SK-N-SH treated with all-trans-retinoic acid at 6 μM for 48 hours (cell line): ENCODE measurements around the gene LEP.
"Not testable (repeated sequence)": the region's sequence is repeated elsewhere in the genome, so short reads cannot be mapped to it uniquely, and the experiment has no call there.

Experiments
- ATAC-seq: fragments of 200-7000 bp; cut with Tn5 transposase; 3 replicates; pipeline ENCODE4 v1.9.1; 2020; ENCODE audit warnings: mild to moderate bottlenecking, moderate library complexity
- ARNTL ChIP-seq: fragments of 450-650 bp; formaldehyde crosslinking; IDR thresholded peaks from 2 replicates; pipeline ENCODE4 v1.5.0; 2020; ENCODE audit warnings: low read depth, mild to moderate bottlenecking, moderate library complexity, borderline replicate concordance
- BACH2 ChIP-seq: fragments of 250-450 bp; sonication (Bioruptor Pico); IDR thresholded peaks from 2 replicates; pipeline ENCODE4 v1.9.0; 2021; ENCODE audit warnings: mild to moderate bottlenecking, borderline replicate concordance
- CREB5 ChIP-seq: fragments of 250-450 bp; sonication (Bioruptor Pico); IDR thresholded peaks from 2 replicates; pipeline ENCODE4 v1.5.1; 2020; ENCODE audit warnings: low read depth, mild to moderate bottlenecking, moderate library complexity
- CSDC2 ChIP-seq: fragments of 250-450 bp; sonication (Bioruptor Pico); IDR thresholded peaks from 2 replicates; pipeline ENCODE4 v1.5.0; 2020; ENCODE audit warnings: mild to moderate bottlenecking, moderate library complexity
- ESRRG ChIP-seq: fragments of 250-450 bp; sonication (Bioruptor Pico); IDR thresholded peaks from 2 replicates; pipeline ENCODE4 v1.6.1; 2021; ENCODE audit warnings: mild to moderate bottlenecking
- GLIS3 ChIP-seq: fragments of 250-450 bp; sonication (Bioruptor Pico); IDR thresholded peaks from 2 replicates; pipeline ENCODE4 v1.5.0; 2020; ENCODE audit warnings: mild to moderate bottlenecking, moderate library complexity
- ISL1 ChIP-seq: fragments of 250-450 bp; sonication (Bioruptor Pico); IDR thresholded peaks from 2 replicates; pipeline ENCODE4 v2.1.2; 2022; ENCODE audit warnings: mild to moderate bottlenecking, moderate library complexity
- OSR1 ChIP-seq: fragments of 250-450 bp; sonication (Bioruptor Pico); IDR thresholded peaks from 2 replicates; pipeline ENCODE4 v1.8.0; 2022; ENCODE audit warnings: moderate library complexity, mild to moderate bottlenecking, inconsistent platforms
- PPARA ChIP-seq: fragments of 250-450 bp; sonication (Bioruptor Pico); IDR thresholded peaks from 2 replicates; pipeline ENCODE4 v1.5.0; 2020; ENCODE audit warnings: mild to moderate bottlenecking, borderline replicate concordance
- RARB ChIP-seq: fragments of 250-450 bp; sonication (Bioruptor Pico); IDR thresholded peaks from 2 replicates; pipeline ENCODE4 v1.8.0; 2021; ENCODE audit warnings: mild to moderate bottlenecking, moderate library complexity
- SNAI2 ChIP-seq: fragments of 250-450 bp; sonication (Bioruptor Pico); IDR thresholded peaks from 2 replicates; pipeline ENCODE4 v1.5.0; 2020; ENCODE audit warnings: mild to moderate bottlenecking, moderate library complexity
- TCF4 ChIP-seq: fragments of 250-450 bp; sonication (Bioruptor Pico); IDR thresholded peaks from 2 replicates; pipeline ENCODE4 v1.8.0; 2021; ENCODE audit warnings: mild to moderate bottlenecking, moderate library complexity, borderline replicate concordance
- TOX ChIP-seq: fragments of 250-450 bp; sonication (Bioruptor Pico); IDR thresholded peaks from 2 replicates; pipeline ENCODE4 v1.8.0; 2021; ENCODE audit warnings: mild to moderate bottlenecking, moderate library complexity, borderline replicate concordance
- TSHZ2 ChIP-seq: fragments of 250-450 bp; sonication (Bioruptor Pico); IDR thresholded peaks from 2 replicates; pipeline ENCODE4 v1.5.0; 2020; ENCODE audit warnings: mild to moderate bottlenecking, moderate library complexity
- ZFP3 ChIP-seq: fragments of 250-450 bp; sonication (Bioruptor Pico); IDR thresholded peaks from 2 replicates; pipeline ENCODE4 v1.5.0; 2020; ENCODE audit warnings: mild to moderate bottlenecking, moderate library complexity
- ZFP30 ChIP-seq: fragments of 450-650 bp; formaldehyde crosslinking; IDR thresholded peaks from 2 replicates; pipeline ENCODE4 v1.5.0; 2022; ENCODE audit warnings: mild to moderate bottlenecking, moderate library complexity
- ZNF70 ChIP-seq: fragments of 450-650 bp; formaldehyde crosslinking; IDR thresholded peaks from 2 replicates; pipeline ENCODE4 v1.5.0; 2020; ENCODE audit warnings: mild to moderate bottlenecking, moderate library complexity
- TF ChIP-seq, protein P1 (sequence below): fragments of 250-450 bp; sonication (Bioruptor Pico); IDR thresholded peaks from 2 replicates; pipeline ENCODE4 v1.8.0; 2020; ENCODE audit warnings: mild to moderate bottlenecking, moderate library complexity, borderline replicate concordance
- TF ChIP-seq, protein P2 (sequence below): fragments of 250-450 bp; sonication (Bioruptor Pico); IDR thresholded peaks from 2 replicates; pipeline ENCODE4 v1.5.1; 2021; ENCODE audit warnings: mild to moderate bottlenecking, moderate library complexity

LEP gene

GRCh38 chr7:128287556-128287955 is 46.5 kb downstream of the LEP start:
- no peak for ATAC-seq
- no peak for TF ChIP-seq ZFP3
- no peak for TF ChIP-seq GLIS3 (CRISPR knock-in tag)
- no peak for TF ChIP-seq CSDC2 (CRISPR knock-in tag)
- TF ChIP-seq ZFP30 (CRISPR knock-in tag) = no peak
- TF ChIP-seq ESRRG (CRISPR knock-in tag) = no peak
- TF ChIP-seq OSR1 (CRISPR knock-in tag) = no peak
- TF ChIP-seq SNAI2 = no peak
- TF ChIP-seq ISL1 (CRISPR knock-in tag) = no peak
- no peak for TF ChIP-seq TOX (CRISPR knock-in tag)
- TF ChIP-seq, all 23 proteins: peak for 0

GRCh38 chr7:128298004-128298403 is 56.9 kb downstream of the LEP start:
- not testable (repeated sequence) for ATAC-seq

DNA sequence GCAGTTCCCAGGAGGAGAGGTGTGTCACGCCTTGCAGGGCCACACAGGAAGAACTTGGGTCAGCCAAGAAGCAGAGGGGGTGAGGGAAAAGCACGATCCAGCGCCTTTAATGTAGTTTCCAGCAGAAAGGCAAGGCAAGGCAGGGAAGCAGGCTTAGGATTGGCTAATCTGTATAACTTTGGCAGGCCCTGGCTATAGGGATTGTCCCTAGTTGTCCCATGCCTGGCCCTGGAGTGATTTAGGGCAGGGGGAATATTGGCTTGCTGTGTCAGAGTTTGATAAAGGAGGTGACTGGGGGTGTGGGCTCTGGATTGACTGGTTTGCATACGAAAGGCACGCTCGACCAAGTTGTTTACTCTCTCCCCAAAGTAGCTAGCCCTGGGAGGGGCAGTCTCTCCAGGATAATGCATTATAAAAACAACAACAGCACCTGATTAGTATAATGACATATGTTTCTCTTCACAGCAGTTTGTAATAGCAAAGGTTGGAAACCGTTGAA is 58.1 kb downstream of the LEP start:
- ATAC-seq = no peak
- TF ChIP-seq, protein P1, sequence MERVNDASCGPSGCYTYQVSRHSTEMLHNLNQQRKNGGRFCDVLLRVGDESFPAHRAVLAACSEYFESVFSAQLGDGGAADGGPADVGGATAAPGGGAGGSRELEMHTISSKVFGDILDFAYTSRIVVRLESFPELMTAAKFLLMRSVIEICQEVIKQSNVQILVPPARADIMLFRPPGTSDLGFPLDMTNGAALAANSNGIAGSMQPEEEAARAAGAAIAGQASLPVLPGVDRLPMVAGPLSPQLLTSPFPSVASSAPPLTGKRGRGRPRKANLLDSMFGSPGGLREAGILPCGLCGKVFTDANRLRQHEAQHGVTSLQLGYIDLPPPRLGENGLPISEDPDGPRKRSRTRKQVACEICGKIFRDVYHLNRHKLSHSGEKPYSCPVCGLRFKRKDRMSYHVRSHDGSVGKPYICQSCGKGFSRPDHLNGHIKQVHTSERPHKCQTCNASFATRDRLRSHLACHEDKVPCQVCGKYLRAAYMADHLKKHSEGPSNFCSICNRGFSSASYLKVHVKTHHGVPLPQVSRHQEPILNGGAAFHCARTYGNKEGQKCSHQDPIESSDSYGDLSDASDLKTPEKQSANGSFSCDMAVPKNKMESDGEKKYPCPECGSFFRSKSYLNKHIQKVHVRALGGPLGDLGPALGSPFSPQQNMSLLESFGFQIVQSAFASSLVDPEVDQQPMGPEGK = no peak
- no peak for TF ChIP-seq SNAI2
- no peak for TF ChIP-seq RARB (CRISPR knock-in tag)
- TF ChIP-seq ZFP30 (CRISPR knock-in tag) = no peak
- TF ChIP-seq, all 23 proteins: peak for 0

DNA sequence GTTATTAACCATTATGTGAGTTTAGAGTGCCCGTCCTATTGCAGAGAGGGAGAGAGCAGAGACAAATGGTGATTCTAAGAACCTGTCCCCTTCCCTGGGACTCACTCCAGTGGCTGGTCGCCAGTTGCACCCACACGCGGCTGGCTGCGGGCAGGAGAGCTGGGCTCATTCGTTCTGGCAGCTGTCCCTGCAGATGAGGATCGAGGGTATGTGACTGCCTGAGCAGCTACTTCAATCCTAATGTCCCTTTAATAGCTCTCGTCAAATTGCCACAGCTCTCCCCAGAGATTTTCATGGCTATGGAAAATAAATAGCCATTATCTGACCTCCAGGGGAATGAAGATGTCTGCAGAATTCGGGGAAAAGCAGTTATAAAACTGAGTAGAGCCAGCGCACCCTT is 61.1 kb downstream of the LEP start:
- TF ChIP-seq RARB (CRISPR knock-in tag) (no peak), BACH2 (CRISPR knock-in tag) (no peak), ZNF70 (CRISPR knock-in tag) (no peak), SNAI2 (no peak), ISL1 (CRISPR knock-in tag) (no peak), OSR1 (CRISPR knock-in tag) (no peak), TSHZ2 (CRISPR knock-in tag) (no peak), TOX (CRISPR knock-in tag) (no peak), GLIS3 (CRISPR knock-in tag) (no peak), CREB5 (CRISPR knock-in tag) (no peak), ARNTL (CRISPR knock-in tag) (no peak), TCF4 (CRISPR knock-in tag) (no peak), CSDC2 (CRISPR knock-in tag) (no peak), ZFP3 (no peak), PPARA (CRISPR knock-in tag) (no peak)
- TF ChIP-seq, protein P1 = no peak
- TF ChIP-seq, protein P2, sequence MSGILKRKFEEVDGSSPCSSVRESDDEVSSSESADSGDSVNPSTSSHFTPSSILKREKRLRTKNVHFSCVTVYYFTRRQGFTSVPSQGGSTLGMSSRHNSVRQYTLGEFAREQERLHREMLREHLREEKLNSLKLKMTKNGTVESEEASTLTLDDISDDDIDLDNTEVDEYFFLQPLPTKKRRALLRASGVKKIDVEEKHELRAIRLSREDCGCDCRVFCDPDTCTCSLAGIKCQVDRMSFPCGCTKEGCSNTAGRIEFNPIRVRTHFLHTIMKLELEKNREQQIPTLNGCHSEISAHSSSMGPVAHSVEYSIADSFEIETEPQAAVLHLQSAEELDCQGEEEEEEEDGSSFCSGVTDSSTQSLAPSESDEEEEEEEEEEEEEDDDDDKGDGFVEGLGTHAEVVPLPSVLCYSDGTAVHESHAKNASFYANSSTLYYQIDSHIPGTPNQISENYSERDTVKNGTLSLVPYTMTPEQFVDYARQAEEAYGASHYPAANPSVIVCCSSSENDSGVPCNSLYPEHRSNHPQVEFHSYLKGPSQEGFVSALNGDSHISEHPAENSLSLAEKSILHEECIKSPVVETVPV (CRISPR knock-in tag) = no peak
- TF ChIP-seq, all 23 proteins: peak for 0
- ATAC-seq = no peak
